SK-N-SH (cell line): ENCODE data around the gene OR2AP1. TPM values are rescaled to one million over a fixed set of nuclear protein-coding genes. Genes with fewer than 3 reads are reported as not detected.
"Not testable (repeated sequence)": the region's sequence is repeated elsewhere in the genome, so short reads cannot be mapped to it uniquely, and the experiment has no call there.

Experiments
- CTCF ChIA-PET: fragments of 300-600, 350-600 bp; formaldehyde crosslinking; extraction: SDS; loops from one replicate; lab custom pipeline; 2021; lab: Yijun Ruan, JAX
- POLR2A ChIA-PET: fragments of 350-600 bp; sonication (Branson Sonifier 250); formaldehyde crosslinking; extraction: SDS; loops from one replicate; lab custom pipeline; 2020; ENCODE audit warnings: antibody characterized with exemption, inconsistent platforms; lab: Yijun Ruan, JAX
- DNase-seq: peaks from one replicate; pipeline ENCODE4 v3.0.0; 2012
- H2AFZ ChIP-seq: fragments of 200-600 bp; sonication (generic); 2 replicates; pipeline ENCODE4 v1.8.1; 2016; ENCODE audit warnings: antibody characterized with exemption, mild to moderate bottlenecking, low read depth
- H3F3A ChIP-seq: fragments of 200-600 bp; sonication (generic); replicated peaks from 2 replicates; pipeline ENCODE3; 2016; ENCODE audit warnings: antibody characterized with exemption, mild to moderate bottlenecking; ENCODE audit not compliant: insufficient read depth
- H3K27ac ChIP-seq, 2 experiments: fragments of 200-500 bp in 1 of 2; fragments of 200-600 bp in 1 of 2; sonication (Bioruptor generic) in 1 of 2; sonication (generic), shearing (Covaris generic) in 1 of 2; 2 replicates each; pipeline versions ENCODE4 v1.5.1 to v1.6.1; 2014 to 2016; ENCODE audit warnings: low read depth in 2 of 2, inconsistent platforms in 1 of 2, low read length in 1 of 2, mild to moderate bottlenecking in 1 of 2, mixed read lengths in 1 of 2
- H3K27me3 ChIP-seq: fragments of 200-600 bp; sonication (generic), shearing (Covaris generic); 2 replicates; pipeline ENCODE4 v1.6.1; 2016; ENCODE audit warnings: mixed run types; ENCODE audit not compliant: insufficient read depth
- H3K36me3 ChIP-seq, 2 experiments: fragments of 200-500 bp in 1 of 2; fragments of 200-600 bp in 1 of 2; sonication (Bioruptor generic) in 1 of 2; sonication (generic) in 1 of 2; replicated peaks in 1 of 2; 2 replicates each; pipeline versions ENCODE3 to v1.5.1; 2014 to 2016; ENCODE audit warnings: low read length in 1 of 2, mild to moderate bottlenecking in 1 of 2; ENCODE audit not compliant: insufficient read depth in 2 of 2, control insufficient read depth in 1 of 2
- H3K4me1 ChIP-seq, 2 experiments: fragments of 200-500 bp in 1 of 2; fragments of 200-600 bp in 1 of 2; sonication (Bioruptor generic) in 1 of 2; sonication (generic), shearing (Covaris generic) in 1 of 2; 2 replicates each; pipeline versions ENCODE4 v1.5.1 to v1.6.1; 2014 to 2016; ENCODE audit warnings: low read depth in 1 of 2, low read length in 1 of 2, mixed run types in 1 of 2; ENCODE audit not compliant: insufficient read depth in 2 of 2, control insufficient read depth in 1 of 2
- H3K4me2 ChIP-seq: fragments of 200-600 bp; sonication (generic), shearing (Covaris generic); 2 replicates; pipeline ENCODE4 v1.6.1; 2017; ENCODE audit warnings: mixed run types
- H3K4me3 ChIP-seq, 2 experiments: fragments of 200-500 bp in 1 of 2; fragments of 200-600 bp in 1 of 2; sonication (Bioruptor generic) in 1 of 2; sonication (generic), shearing (Covaris generic) in 1 of 2; 2 replicates each; pipeline versions ENCODE4 v1.5.1 to v1.8.1; 2014 to 2016; ENCODE audit warnings: low read depth in 2 of 2, inconsistent platforms in 1 of 2, low read length in 1 of 2, mild to moderate bottlenecking in 1 of 2, mixed read lengths in 1 of 2, moderate library complexity in 1 of 2
- H3K79me2 ChIP-seq: fragments of 200-600 bp; sonication (generic); 2 replicates; pipeline ENCODE4 v1.8.1; 2017; ENCODE audit warnings: mild to moderate bottlenecking; ENCODE audit not compliant: insufficient read depth
- H3K9ac ChIP-seq: fragments of 200-600 bp; sonication (generic); 2 replicates; pipeline ENCODE4 v1.6.1; 2017; ENCODE audit warnings: mixed run types
- H3K9me2 ChIP-seq: fragments of 200-600 bp; sonication (generic); 2 replicates; pipeline ENCODE4 v1.6.1; 2017; ENCODE audit warnings: mixed run types
- H3K9me3 ChIP-seq: fragments of 200-600 bp; sonication (generic); 2 replicates; pipeline ENCODE4 v1.6.1; 2017; ENCODE audit warnings: mixed run types, mild to moderate bottlenecking, moderate library complexity
- H4K20me1 ChIP-seq: fragments of 200-600 bp; sonication (generic); 2 replicates; pipeline ENCODE4 v1.6.1; 2017; ENCODE audit warnings: mild to moderate bottlenecking, mixed run types; ENCODE audit not compliant: insufficient read depth
- EP300 ChIP-seq, 2 experiments: IDR thresholded peaks; 2 replicates each; pipeline versions ENCODE4 v1.4.0 to v1.6.1; 2012; ENCODE audit warnings: borderline replicate concordance in 1 of 2, low read depth in 1 of 2, low read length in 1 of 2
- FOXJ3 ChIP-seq: sonication (generic); formaldehyde crosslinking; IDR thresholded peaks from 2 replicates; pipeline ENCODE4 v1.5.1; 2020; ENCODE audit warnings: mild to moderate bottlenecking, missing genetic modification reagents
- GATA2 ChIP-seq: sonication (generic); formaldehyde crosslinking; IDR thresholded peaks from 2 replicates; pipeline ENCODE4 v1.5.0; 2020; ENCODE audit warnings: mild to moderate bottlenecking, missing genetic modification reagents
- MXI1 ChIP-seq: IDR thresholded peaks from 2 replicates; pipeline ENCODE4 v1.6.1; 2012; ENCODE audit warnings: mild to moderate bottlenecking, low read depth, low read length, improper control_type of control experiment
- NFIC ChIP-seq: IDR thresholded peaks from 2 replicates; pipeline ENCODE4 v1.4.0; 2012; ENCODE audit warnings: borderline replicate concordance
- RCOR1 ChIP-seq: fragments of 150-350 bp; IDR thresholded peaks from 2 replicates; pipeline ENCODE4 v1.6.1; 2017; ENCODE audit warnings: antibody characterized with exemption, low read length
- TCF12 ChIP-seq: IDR thresholded peaks from 2 replicates; pipeline ENCODE4 v1.4.0; 2012
- YY1 ChIP-seq: IDR thresholded peaks from 2 replicates; pipeline ENCODE4 v1.4.0; 2012; ENCODE audit warnings: low read depth, mild to moderate bottlenecking
- WGBS: methylation state at CpG from one replicate; pipeline ENCODE4 v1.1.6; 2017; ENCODE audit warnings: low lambda C conversion rate; 5-methylcytosine and 5-hydroxymethylcytosine counted together
- polyA plus RNA-seq, 3 experiments: library from polyadenylated mRNA; depleted of rRNA; stranded (reverse); fragments of >200 nt; gene quantifications; 2 replicates each; pipeline ENCODE4 v1.2.3, GENCODE V29; 2012
- TF ChIP-seq, protein P1 (sequence below): IDR thresholded peaks from 2 replicates; pipeline ENCODE4 v1.6.1; 2012; ENCODE audit warnings: mild to moderate bottlenecking, low read depth, low read length, moderate library complexity
- TF ChIP-seq, protein P2 (sequence below): IDR thresholded peaks from 2 replicates; pipeline ENCODE4; 2012
- TF ChIP-seq, protein P3 (sequence below): fragments of 200-600 bp; sonication (generic); IDR thresholded peaks from 2 replicates; pipeline ENCODE4 v1.6.1; 2017; ENCODE audit warnings: antibody characterized with exemption, mild to moderate bottlenecking, moderate library complexity

The OR2AP1 gene
- not detected in 2 replicates for polyA plus RNA-seq (2012; rRNA removed)
- polyA plus RNA-seq (2012; cell fraction: cytosol; rRNA removed), result not detected in 2 replicates
- polyA plus RNA-seq (2012; cell fraction: nucleus; rRNA removed), result not detected in 2 replicates

DNA sequence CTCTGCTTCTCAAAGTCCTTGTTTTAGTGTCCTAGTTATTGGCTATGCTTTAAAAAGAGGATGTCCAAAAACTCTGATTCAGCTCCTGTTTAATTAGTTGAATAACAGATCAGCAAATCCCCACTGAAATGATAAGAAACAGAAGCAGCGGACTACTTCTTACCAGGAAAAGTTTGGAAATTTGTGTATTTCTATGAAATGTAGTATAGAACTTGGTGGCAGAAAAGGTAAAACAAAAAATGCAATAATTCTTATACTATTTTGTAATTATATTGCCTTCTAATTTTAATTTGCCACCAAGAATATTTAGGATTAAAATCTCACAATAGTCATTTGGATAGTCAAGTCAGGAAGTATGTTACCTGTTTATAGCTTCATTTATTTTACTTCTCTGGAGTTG lies at the start of gene OR2AP1:
TSS of gene OR2AP1 (plus strand) at position 301 of the 400 bp plus-strand sequence. CDS start 1,947 bp downstream, outside the sequence.
- Histone ChIP-seq H2AFZ (no peak within 1 kb of the TSS), H3F3A (no peaks in the 10 kb centered on the region), H3K9ac (no peak within 1 kb of the TSS), H3K27ac (no peak within 1 kb of the TSS), H3K79me2 (no peaks in the 10 kb centered on the region), H3K4me1 (no peaks in the 10 kb centered on the region), H3K9me2 (no peaks in the 10 kb centered on the region), H4K20me1 (no peaks in the 10 kb centered on the region), H3K4me2 (no peak within 1 kb of the TSS), H3K27me3 (no peaks in the 10 kb centered on the region), H3K9me3 (no peaks in the 10 kb centered on the region), H3K4me3 (no peak within 1 kb of the TSS), H3K36me3 (no peaks in the 10 kb centered on the region)
- no peak for DNase-seq
- ChIA-PET CTCF (interaction anchor here (0.6 kb wide), 1 partner anchor 97 kb away, joined by 3 read pairs; no protein-coding TSS in a partner anchor), POLR2A (no interaction called here)
- TF ChIP-seq GATA2 (CRISPR knock-in tag), result no peak
- TF ChIP-seq TCF12, result no peak
- TF ChIP-seq MXI1, result no peak
- TF ChIP-seq, protein P1, sequence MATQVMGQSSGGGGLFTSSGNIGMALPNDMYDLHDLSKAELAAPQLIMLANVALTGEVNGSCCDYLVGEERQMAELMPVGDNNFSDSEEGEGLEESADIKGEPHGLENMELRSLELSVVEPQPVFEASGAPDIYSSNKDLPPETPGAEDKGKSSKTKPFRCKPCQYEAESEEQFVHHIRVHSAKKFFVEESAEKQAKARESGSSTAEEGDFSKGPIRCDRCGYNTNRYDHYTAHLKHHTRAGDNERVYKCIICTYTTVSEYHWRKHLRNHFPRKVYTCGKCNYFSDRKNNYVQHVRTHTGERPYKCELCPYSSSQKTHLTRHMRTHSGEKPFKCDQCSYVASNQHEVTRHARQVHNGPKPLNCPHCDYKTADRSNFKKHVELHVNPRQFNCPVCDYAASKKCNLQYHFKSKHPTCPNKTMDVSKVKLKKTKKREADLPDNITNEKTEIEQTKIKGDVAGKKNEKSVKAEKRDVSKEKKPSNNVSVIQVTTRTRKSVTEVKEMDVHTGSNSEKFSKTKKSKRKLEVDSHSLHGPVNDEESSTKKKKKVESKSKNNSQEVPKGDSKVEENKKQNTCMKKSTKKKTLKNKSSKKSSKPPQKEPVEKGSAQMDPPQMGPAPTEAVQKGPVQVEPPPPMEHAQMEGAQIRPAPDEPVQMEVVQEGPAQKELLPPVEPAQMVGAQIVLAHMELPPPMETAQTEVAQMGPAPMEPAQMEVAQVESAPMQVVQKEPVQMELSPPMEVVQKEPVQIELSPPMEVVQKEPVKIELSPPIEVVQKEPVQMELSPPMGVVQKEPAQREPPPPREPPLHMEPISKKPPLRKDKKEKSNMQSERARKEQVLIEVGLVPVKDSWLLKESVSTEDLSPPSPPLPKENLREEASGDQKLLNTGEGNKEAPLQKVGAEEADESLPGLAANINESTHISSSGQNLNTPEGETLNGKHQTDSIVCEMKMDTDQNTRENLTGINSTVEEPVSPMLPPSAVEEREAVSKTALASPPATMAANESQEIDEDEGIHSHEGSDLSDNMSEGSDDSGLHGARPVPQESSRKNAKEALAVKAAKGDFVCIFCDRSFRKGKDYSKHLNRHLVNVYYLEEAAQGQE, result no peak
- TF ChIP-seq, protein P2, sequence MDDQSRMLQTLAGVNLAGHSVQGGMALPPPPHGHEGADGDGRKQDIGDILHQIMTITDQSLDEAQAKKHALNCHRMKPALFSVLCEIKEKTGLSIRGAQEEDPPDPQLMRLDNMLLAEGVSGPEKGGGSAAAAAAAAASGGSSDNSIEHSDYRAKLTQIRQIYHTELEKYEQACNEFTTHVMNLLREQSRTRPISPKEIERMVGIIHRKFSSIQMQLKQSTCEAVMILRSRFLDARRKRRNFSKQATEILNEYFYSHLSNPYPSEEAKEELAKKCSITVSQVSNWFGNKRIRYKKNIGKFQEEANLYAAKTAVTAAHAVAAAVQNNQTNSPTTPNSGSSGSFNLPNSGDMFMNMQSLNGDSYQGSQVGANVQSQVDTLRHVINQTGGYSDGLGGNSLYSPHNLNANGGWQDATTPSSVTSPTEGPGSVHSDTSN, result no peak
- TF ChIP-seq, protein P3, sequence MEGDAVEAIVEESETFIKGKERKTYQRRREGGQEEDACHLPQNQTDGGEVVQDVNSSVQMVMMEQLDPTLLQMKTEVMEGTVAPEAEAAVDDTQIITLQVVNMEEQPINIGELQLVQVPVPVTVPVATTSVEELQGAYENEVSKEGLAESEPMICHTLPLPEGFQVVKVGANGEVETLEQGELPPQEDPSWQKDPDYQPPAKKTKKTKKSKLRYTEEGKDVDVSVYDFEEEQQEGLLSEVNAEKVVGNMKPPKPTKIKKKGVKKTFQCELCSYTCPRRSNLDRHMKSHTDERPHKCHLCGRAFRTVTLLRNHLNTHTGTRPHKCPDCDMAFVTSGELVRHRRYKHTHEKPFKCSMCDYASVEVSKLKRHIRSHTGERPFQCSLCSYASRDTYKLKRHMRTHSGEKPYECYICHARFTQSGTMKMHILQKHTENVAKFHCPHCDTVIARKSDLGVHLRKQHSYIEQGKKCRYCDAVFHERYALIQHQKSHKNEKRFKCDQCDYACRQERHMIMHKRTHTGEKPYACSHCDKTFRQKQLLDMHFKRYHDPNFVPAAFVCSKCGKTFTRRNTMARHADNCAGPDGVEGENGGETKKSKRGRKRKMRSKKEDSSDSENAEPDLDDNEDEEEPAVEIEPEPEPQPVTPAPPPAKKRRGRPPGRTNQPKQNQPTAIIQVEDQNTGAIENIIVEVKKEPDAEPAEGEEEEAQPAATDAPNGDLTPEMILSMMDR, result no peak
- TF ChIP-seq NFIC, result no peak
- TF ChIP-seq EP300 (IDR thresholded peaks at IDR 0.05; ENCODE audit: borderline replicate concordance in 1 of 2, low read depth in 1 of 2, low read length in 1 of 2), result no peak
- TF ChIP-seq RCOR1, result no peak
- no peak for TF ChIP-seq YY1
- TF ChIP-seq FOXJ3 (CRISPR knock-in tag), result no peak
- 2% methylated on average over 1 of the region's 1 CpG for WGBS

DNA sequence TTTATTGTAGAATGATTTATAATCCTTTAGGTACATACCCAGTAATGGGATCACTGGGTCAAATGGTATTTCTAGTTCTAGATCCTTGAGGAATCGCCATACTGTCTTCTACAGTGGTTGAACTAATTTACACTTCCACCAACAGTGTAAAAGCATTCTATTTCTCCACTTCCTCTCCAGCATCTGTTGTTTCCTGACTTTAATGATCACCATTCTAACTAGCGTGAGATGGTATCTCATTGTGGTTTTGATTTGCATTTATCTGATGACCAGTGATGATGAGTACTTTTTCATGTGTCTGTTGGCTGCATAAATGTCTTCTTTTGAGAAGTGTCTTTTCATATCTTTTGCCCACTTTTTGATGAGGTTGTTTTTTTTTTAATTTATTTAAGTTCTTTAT lies 24.0 kb upstream of the OR2AP1 start:
- H3K4me2 ChIP-seq, H3F3A ChIP-seq, H3K27ac ChIP-seq, H3K27me3 ChIP-seq, H3K4me3 ChIP-seq, H3K36me3 ChIP-seq, H3K79me2 ChIP-seq, H3K4me1 ChIP-seq, CTCF ChIA-PET, H4K20me1 ChIP-seq, DNase-seq, POLR2A ChIA-PET, H3K9me3 ChIP-seq, H3K9ac ChIP-seq, H2AFZ ChIP-seq, H3K9me2 ChIP-seq: not testable (repeated sequence)
- WGBS, result 5% methylated on average over 2 of the region's 2 CpGs
